Neural cell (in vitro differentiated cells): ENCODE results near the gene FOXS1.

Source experiments
- EP300 ChIP-seq: fragments of 450-650 bp; conservative IDR thresholded peaks from 2 replicates; pipeline ENCODE4 v1.6.1; 2014; ENCODE audit warnings: antibody characterized with exemption, mild to moderate bottlenecking, moderate library complexity; ENCODE audit not compliant: poor library complexity, severe bottlenecking
- EZH2 ChIP-seq: fragments of 200-600, 300-800 bp; shearing (Covaris generic), sonication (generic); IDR thresholded peaks from 2 replicates; pipeline ENCODE4 v1.6.1; 2014; ENCODE audit warnings: antibody characterized with exemption, low read length, borderline replicate concordance, mild to moderate bottlenecking; ENCODE audit not compliant: insufficient read depth, poor library complexity, severe bottlenecking
- MXI1 ChIP-seq: fragments of 450-650 bp; conservative IDR thresholded peaks from 2 replicates; pipeline ENCODE4 v1.6.1; 2014; ENCODE audit warnings: antibody characterized with exemption, mild to moderate bottlenecking; ENCODE audit not compliant: poor library complexity, severe bottlenecking
- POLR2AphosphoS5 ChIP-seq: IDR thresholded peaks from 2 replicates; pipeline ENCODE4 v1.6.1; 2012
- SMC3 ChIP-seq: fragments of 450-650 bp; conservative IDR thresholded peaks from 2 replicates; pipeline ENCODE4 v1.6.1; 2014; ENCODE audit warnings: antibody characterized with exemption, mild to moderate bottlenecking, moderate library complexity; ENCODE audit not compliant: poor library complexity
- TAF1 ChIP-seq: IDR thresholded peaks from 2 replicates; pipeline ENCODE4 v1.6.1; 2012; ENCODE audit warnings: low read depth
- TF ChIP-seq, protein P1 (sequence below): fragments of 450-650 bp; IDR thresholded peaks from 2 replicates; pipeline ENCODE4 v1.5.1; 2014; ENCODE audit warnings: antibody characterized with exemption, mild to moderate bottlenecking, moderate library complexity; ENCODE audit not compliant: poor library complexity, severe bottlenecking

DNA sequence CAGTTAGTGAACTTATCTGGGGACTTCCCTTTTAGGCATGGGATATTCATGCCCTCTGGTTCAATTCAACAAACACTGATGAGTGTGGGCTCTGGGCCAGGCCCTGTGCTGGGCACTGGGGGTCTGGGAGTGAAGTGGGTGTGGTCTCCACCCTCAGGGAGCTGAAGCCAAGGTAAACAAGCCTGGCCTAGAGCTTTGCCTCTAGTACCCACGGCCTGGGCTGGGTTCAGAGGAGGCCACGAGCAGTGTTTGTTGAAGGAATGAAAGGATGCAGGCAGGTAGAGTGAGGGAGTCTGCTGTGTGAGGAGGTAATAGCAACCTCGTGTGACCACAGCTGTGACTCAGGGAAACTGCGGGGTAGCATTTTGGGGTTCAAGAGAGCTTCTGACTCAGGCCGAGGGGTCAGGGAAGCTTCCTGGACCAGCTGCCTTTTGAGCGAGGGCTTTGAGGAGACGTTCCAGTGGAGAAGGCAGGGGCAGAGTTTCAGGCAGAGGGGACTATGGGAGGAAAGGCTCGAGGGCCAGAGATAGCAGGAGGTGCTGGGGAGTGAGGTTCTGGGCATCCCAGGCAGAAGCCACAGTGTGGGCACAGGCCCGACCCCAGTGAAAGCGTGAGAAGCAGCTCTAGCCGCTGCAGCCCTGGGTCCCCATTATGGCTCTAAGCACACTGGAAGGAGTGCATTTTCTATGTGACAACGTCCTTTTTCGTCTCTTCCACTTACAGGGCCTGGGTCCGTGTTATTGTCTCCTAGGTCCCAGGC is 20.7 kb downstream of the FOXS1 start:
- TF ChIP-seq MXI1, result no peak
- TF ChIP-seq, protein P1, sequence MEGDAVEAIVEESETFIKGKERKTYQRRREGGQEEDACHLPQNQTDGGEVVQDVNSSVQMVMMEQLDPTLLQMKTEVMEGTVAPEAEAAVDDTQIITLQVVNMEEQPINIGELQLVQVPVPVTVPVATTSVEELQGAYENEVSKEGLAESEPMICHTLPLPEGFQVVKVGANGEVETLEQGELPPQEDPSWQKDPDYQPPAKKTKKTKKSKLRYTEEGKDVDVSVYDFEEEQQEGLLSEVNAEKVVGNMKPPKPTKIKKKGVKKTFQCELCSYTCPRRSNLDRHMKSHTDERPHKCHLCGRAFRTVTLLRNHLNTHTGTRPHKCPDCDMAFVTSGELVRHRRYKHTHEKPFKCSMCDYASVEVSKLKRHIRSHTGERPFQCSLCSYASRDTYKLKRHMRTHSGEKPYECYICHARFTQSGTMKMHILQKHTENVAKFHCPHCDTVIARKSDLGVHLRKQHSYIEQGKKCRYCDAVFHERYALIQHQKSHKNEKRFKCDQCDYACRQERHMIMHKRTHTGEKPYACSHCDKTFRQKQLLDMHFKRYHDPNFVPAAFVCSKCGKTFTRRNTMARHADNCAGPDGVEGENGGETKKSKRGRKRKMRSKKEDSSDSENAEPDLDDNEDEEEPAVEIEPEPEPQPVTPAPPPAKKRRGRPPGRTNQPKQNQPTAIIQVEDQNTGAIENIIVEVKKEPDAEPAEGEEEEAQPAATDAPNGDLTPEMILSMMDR, result no peak
- TF ChIP-seq SMC3, result no peak
- no peak for TF ChIP-seq POLR2AphosphoS5
- TF ChIP-seq EZH2, result no peak
- TF ChIP-seq EP300, result no peak
- no peak for TF ChIP-seq TAF1
